ENCODE measurements around the gene CSNK1G3.

CSNK1G3 gene

DNA sequence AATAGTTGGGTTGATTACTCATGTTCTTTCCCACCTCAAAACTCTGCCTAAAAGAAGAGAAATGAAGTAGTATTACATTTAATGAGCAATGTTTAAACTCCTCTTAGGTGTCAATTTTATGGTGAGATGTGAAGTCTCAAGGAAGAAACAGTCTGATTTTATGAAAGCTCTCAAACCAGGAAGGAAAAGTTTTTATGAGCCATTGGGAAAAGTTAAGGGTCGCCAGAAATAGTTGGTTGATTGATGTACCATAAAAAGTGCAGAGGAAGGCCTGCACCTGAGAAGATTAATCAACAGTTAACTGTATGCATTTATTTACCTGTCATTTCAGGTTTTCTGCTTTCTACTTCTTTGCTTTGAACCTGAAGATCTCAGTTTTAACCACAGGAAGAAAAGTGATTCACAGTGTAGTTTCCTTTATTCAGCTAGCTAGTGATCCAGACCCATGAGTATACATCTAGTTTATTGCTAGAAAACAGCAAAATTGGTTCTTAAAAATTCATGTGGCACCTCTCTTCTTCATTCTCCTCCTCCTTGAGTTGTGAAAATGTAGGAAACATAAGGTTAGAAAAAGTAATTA lies 133.1 kb downstream of the CSNK1G3 start:
- no peak overlapping the region for H2AFZ ChIP-seq (ENCODE audit: insufficient read depth, low read length, poor library complexity)
- no peak overlapping the region for H3K18ac ChIP-seq (ENCODE audit: low read length)
- no CpG with 5 or more reads among the region's 1 CpG for WGBS (ENCODE audit: extremely low coverage, insufficient coverage, insufficient read length)

DNA sequence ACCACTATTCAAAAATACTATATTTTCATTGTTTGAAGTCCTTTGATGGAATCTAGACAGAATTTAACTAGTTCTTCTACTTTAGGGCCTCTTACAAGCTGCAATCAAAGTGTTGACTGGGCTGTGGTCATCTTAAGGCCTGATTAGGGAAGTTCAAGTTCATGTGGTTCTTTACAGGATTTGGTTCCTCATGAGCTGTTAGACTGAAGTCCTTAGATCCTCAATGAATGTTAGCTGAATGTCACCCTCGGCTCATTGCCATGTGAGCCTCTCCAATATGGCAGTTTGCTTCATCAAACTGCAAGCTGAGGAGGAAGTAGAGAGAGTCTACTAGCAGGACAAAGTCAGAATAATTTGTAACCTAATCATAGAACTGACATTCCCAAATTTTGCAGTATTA lies 135.1 kb downstream of the CSNK1G3 start:
- H3K27me3 ChIP-seq (ENCODE audit: insufficient read depth, low read length) = no peaks in the 10 kb centered on the region
- H3K9me3 ChIP-seq (ENCODE audit: insufficient read depth, low read depth, low read length) = no peaks in the 10 kb centered on the region
- no peak overlapping the region for H3K9ac ChIP-seq (ENCODE audit: low read length)
- H2AFZ ChIP-seq (ENCODE audit: insufficient read depth, low read length, poor library complexity) = no peak overlapping the region
- H3K23ac ChIP-seq (ENCODE audit: low read length) = no peak overlapping the region
- no peaks in the 10 kb centered on the region for H3K79me1 ChIP-seq (ENCODE audit: low read length)
- no peaks in the 10 kb centered on the region for H3K36me3 ChIP-seq (ENCODE audit: control insufficient read depth in 1 of 2, insufficient read depth in 2 of 2, low read length in 2 of 2)
- no peak overlapping the region for H3K18ac ChIP-seq (ENCODE audit: low read length)
- no peak overlapping the region for H4K12ac ChIP-seq (ENCODE audit: low read depth, low read length)
- WGBS (ENCODE audit: extremely low coverage, insufficient coverage, insufficient read length) = no CpG with 5 or more reads among the region's 1 CpG
- H2BK120ac ChIP-seq (ENCODE audit: insufficient read depth, low read length, poor library complexity) = no peak overlapping the region
- H4K8ac ChIP-seq (ENCODE audit: low read depth, low read length) = no peak overlapping the region
- H3K79me2 ChIP-seq (ENCODE audit: control insufficient read depth, insufficient read depth, low read length, poor library complexity) = no peaks in the 10 kb centered on the region
- H3K14ac ChIP-seq (ENCODE audit: low read length) = no peak overlapping the region
- H3K4me1 ChIP-seq (ENCODE audit: control insufficient read depth in 1 of 2, insufficient read depth in 2 of 2, low read length in 2 of 2) = no peaks in the 10 kb centered on the region
- no peak overlapping the region for H3K4me2 ChIP-seq (ENCODE audit: low read length)
- H2BK12ac ChIP-seq (ENCODE audit: low read length) = no peak overlapping the region
- H4K91ac ChIP-seq (ENCODE audit: low read depth, low read length) = no peak overlapping the region
- no peak overlapping the region for H2AK5ac ChIP-seq (ENCODE audit: low read length)
- no peak overlapping the region for H3K4me3 ChIP-seq (ENCODE audit: low read depth, low read length)
- no peak overlapping the region for H2BK5ac ChIP-seq (ENCODE audit: low read depth, low read length, poor library complexity)
- H3K4ac ChIP-seq (ENCODE audit: low read depth, low read length) = no peak overlapping the region
- no peak for DNase-seq
- H3K27ac ChIP-seq (ENCODE audit: low read depth, low read length) = no peak overlapping the region

More for the DNA sequence above, 133.1 kb downstream of the CSNK1G3 start:
- H3K27ac ChIP-seq (ENCODE audit: low read depth, low read length) = no peak overlapping the region
- no peak overlapping the region for H2AK5ac ChIP-seq (ENCODE audit: low read length)
- no peak overlapping the region for H2BK5ac ChIP-seq (ENCODE audit: low read depth, low read length, poor library complexity)
- no peak overlapping the region for H3K9ac ChIP-seq (ENCODE audit: low read length)
- no peak for DNase-seq
- H3K4ac ChIP-seq (ENCODE audit: low read depth, low read length) = no peak overlapping the region
- H4K91ac ChIP-seq (ENCODE audit: low read depth, low read length) = no peak overlapping the region
- H3K9me3 ChIP-seq (ENCODE audit: insufficient read depth, low read depth, low read length) = no peaks in the 10 kb centered on the region
- H2BK120ac ChIP-seq (ENCODE audit: insufficient read depth, low read length, poor library complexity) = no peak overlapping the region
- H3K23ac ChIP-seq (ENCODE audit: low read length) = no peak overlapping the region
- H3K4me3 ChIP-seq (ENCODE audit: low read depth, low read length) = no peak overlapping the region
- H3K4me2 ChIP-seq (ENCODE audit: low read length) = no peak overlapping the region
- no peaks in the 10 kb centered on the region for H3K79me1 ChIP-seq (ENCODE audit: low read length)
- H3K79me2 ChIP-seq (ENCODE audit: control insufficient read depth, insufficient read depth, low read length, poor library complexity) = no peaks in the 10 kb centered on the region
- H3K36me3 ChIP-seq (ENCODE audit: control insufficient read depth in 1 of 2, insufficient read depth in 2 of 2, low read length in 2 of 2) = no peaks in the 10 kb centered on the region
- H2BK12ac ChIP-seq (ENCODE audit: low read length) = no peak overlapping the region
- no peak overlapping the region for H4K12ac ChIP-seq (ENCODE audit: low read depth, low read length)
- no peaks in the 10 kb centered on the region for H3K27me3 ChIP-seq (ENCODE audit: insufficient read depth, low read length)
- H3K4me1 ChIP-seq (ENCODE audit: control insufficient read depth in 1 of 2, insufficient read depth in 2 of 2, low read length in 2 of 2) = no peaks in the 10 kb centered on the region
- no peak overlapping the region for H3K14ac ChIP-seq (ENCODE audit: low read length)
- no peak overlapping the region for H4K8ac ChIP-seq (ENCODE audit: low read depth, low read length)

DNA sequence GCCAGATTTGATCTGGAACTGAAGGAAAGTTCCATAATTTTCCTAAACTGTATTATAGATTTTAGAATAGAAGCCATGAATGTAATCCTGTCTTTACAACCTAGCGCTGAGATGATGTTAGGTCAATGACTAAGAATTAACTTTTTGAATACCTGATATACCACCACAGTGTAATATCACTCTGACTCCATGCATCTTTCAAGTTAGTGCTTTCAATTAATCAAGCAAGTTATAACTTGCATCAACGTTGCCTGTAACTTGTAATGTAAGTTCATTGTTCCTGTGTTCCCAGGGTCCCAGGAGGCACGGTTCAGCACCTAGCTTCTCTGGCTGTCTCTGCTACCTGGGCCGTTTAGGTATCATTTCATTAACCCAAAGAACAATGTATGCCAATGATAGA lies 139.3 kb downstream of the CSNK1G3 start:
- Histone ChIP-seq H2BK12ac (ENCODE audit: low read length) (no peak overlapping the region), H3K9ac (ENCODE audit: low read length) (no peak overlapping the region), H2AFZ (ENCODE audit: insufficient read depth, low read length, poor library complexity) (no peak overlapping the region), H3K9me3 (ENCODE audit: insufficient read depth, low read depth, low read length) (peaks cover 1% of the 10 kb centered on the region), H3K4ac (ENCODE audit: low read depth, low read length) (no peak overlapping the region), H3K4me1 (ENCODE audit: control insufficient read depth in 1 of 2, insufficient read depth in 2 of 2, low read length in 2 of 2) (no peaks in the 10 kb centered on the region), H3K14ac (ENCODE audit: low read length) (no peak overlapping the region), H4K12ac (ENCODE audit: low read depth, low read length) (no peak overlapping the region), H3K23ac (ENCODE audit: low read length) (no peak overlapping the region), H3K18ac (ENCODE audit: low read length) (no peak overlapping the region), H3K4me3 (ENCODE audit: low read depth, low read length) (no peak overlapping the region), H3K27me3 (ENCODE audit: insufficient read depth, low read length) (no peaks in the 10 kb centered on the region), H2BK120ac (ENCODE audit: insufficient read depth, low read length, poor library complexity) (no peak overlapping the region), H4K8ac (ENCODE audit: low read depth, low read length) (no peak overlapping the region), H3K79me2 (ENCODE audit: control insufficient read depth, insufficient read depth, low read length, poor library complexity) (no peaks in the 10 kb centered on the region), H3K79me1 (ENCODE audit: low read length) (no peaks in the 10 kb centered on the region), H3K36me3 (ENCODE audit: control insufficient read depth in 1 of 2, insufficient read depth in 2 of 2, low read length in 2 of 2) (no peaks in the 10 kb centered on the region), H3K27ac (ENCODE audit: low read depth, low read length) (no peak overlapping the region), H3K4me2 (ENCODE audit: low read length) (no peak overlapping the region), H4K91ac (ENCODE audit: low read depth, low read length) (no peak overlapping the region), H2BK5ac (ENCODE audit: low read depth, low read length, poor library complexity) (no peak overlapping the region), H2AK5ac (ENCODE audit: low read length) (no peak overlapping the region)
- no peak for DNase-seq
- no CpG with 5 or more reads among the region's 4 CpGs for WGBS (ENCODE audit: extremely low coverage, insufficient coverage, insufficient read length)

DNA sequence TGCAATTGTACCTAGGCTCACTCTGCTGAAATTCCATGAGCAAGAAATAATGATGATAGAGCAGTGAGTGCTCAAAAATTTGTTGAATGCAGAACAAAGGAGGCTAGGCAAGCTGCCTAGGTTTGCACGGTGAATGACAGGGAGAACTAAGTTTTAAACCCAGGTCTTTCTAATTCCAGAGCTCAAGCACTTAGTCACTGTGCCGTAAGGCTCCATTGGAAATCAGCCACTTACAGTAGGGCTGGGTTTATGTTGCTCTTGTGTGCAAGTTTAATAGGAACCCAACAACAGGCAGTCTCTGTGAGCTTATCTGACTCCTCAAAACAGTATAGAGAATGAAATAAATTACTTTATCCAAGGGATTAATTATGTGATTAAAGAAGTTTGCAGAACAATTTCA lies 147.0 kb downstream of the CSNK1G3 start:
- Histone ChIP-seq H3K18ac (ENCODE audit: low read length) (no peak overlapping the region), H3K79me2 (ENCODE audit: control insufficient read depth, insufficient read depth, low read length, poor library complexity) (no peaks in the 10 kb centered on the region), H3K36me3 (ENCODE audit: control insufficient read depth in 1 of 2, insufficient read depth in 2 of 2, low read length in 2 of 2) (no peaks in the 10 kb centered on the region), H2BK5ac (ENCODE audit: low read depth, low read length, poor library complexity) (no peak overlapping the region), H3K4me3 (ENCODE audit: low read depth, low read length) (no peak overlapping the region), H3K14ac (ENCODE audit: low read length) (no peak overlapping the region), H2AFZ (ENCODE audit: insufficient read depth, low read length, poor library complexity) (no peak overlapping the region), H3K23ac (ENCODE audit: low read length) (no peak overlapping the region), H3K4ac (ENCODE audit: low read depth, low read length) (no peak overlapping the region), H2BK12ac (ENCODE audit: low read length) (no peak overlapping the region), H2BK120ac (ENCODE audit: insufficient read depth, low read length, poor library complexity) (no peak overlapping the region), H3K27ac (ENCODE audit: low read depth, low read length) (no peak overlapping the region), H2AK5ac (ENCODE audit: low read length) (no peak overlapping the region), H4K8ac (ENCODE audit: low read depth, low read length) (no peak overlapping the region), H3K9ac (ENCODE audit: low read length) (no peak overlapping the region), H3K4me1 (ENCODE audit: control insufficient read depth in 1 of 2, insufficient read depth in 2 of 2, low read length in 2 of 2) (no peaks in the 10 kb centered on the region), H4K12ac (ENCODE audit: low read depth, low read length) (no peak overlapping the region), H3K27me3 (ENCODE audit: insufficient read depth, low read length) (no peaks in the 10 kb centered on the region), H3K79me1 (ENCODE audit: low read length) (no peaks in the 10 kb centered on the region), H3K9me3 (ENCODE audit: insufficient read depth, low read depth, low read length) (peaks cover 2% of the 10 kb centered on the region), H4K91ac (ENCODE audit: low read depth, low read length) (no peak overlapping the region), H3K4me2 (ENCODE audit: low read length) (no peak overlapping the region)
- WGBS (ENCODE audit: extremely low coverage, insufficient coverage, insufficient read length) = no CpG with 5 or more reads among the region's 2 CpGs
- DNase-seq = no peak
